Measurements from ENCODE around the gene GTF3C2.

GTF3C2 gene

GRCh38 chr2:27370816-27371620 is 14.5 kb upstream of the GTF3C2 start:
- peak overlapping the region; percentile 97 for H3K27ac ChIP-seq (replicated peaks)
- DNase-seq (ENCODE audit: low read depth in 1 of 2, low spot score in 1 of 2), result peak; percentile 70 to 89

GRCh38 chr2:27370026-27370815 is 13.7 kb upstream of the GTF3C2 start, which contains the start of the genes EIF2B4 and SNX17:
TSS of gene EIF2B4 (minus strand) at chr2:27370338. CDS start at chr2:27370314, 24 bp downstream.
TSS of gene SNX17 (plus strand) at chr2:27370616. CDS start at chr2:27370744, 128 bp downstream.
- H3K4me3 ChIP-seq (replicated peaks; ENCODE audit: insufficient read depth, low read length), result peak within 1 kb of the TSS; percentile 83
- peak; percentile 73 for TF ChIP-seq REST (IDR thresholded peaks at IDR 0.05; ENCODE audit: insufficient replicate concordance, low read depth)
- peak; percentile 90 for TF ChIP-seq POLR2AphosphoS5 (IDR thresholded peaks at IDR 0.05; ENCODE audit: low read depth)
- no peak for TF ChIP-seq SPI1 (IDR thresholded peaks at IDR 0.05; ENCODE audit: borderline replicate concordance, low read depth)
- TF ChIP-seq CTCF (IDR thresholded peaks at IDR 0.05; ENCODE audit: insufficient read depth, low read length), result peak; percentile 82
- peak; percentile 45 for TF ChIP-seq GABPA (IDR thresholded peaks at IDR 0.05; ENCODE audit: low read depth)
- peak; percentile 98 to 100 for DNase-seq (ENCODE audit: low read depth in 1 of 2, low spot score in 1 of 2)

More at GRCh38 chr2:27370816-27371620, 14.5 kb upstream of the GTF3C2 start:
- TF ChIP-seq POLR2AphosphoS5 (IDR thresholded peaks at IDR 0.05; ENCODE audit: low read depth) (peak; percentile 87), GABPA (IDR thresholded peaks at IDR 0.05; ENCODE audit: low read depth) (peak; percentile 51), REST (IDR thresholded peaks at IDR 0.05; ENCODE audit: insufficient replicate concordance, low read depth) (no peak), CTCF (IDR thresholded peaks at IDR 0.05; ENCODE audit: insufficient read depth, low read length) (no peak), SPI1 (IDR thresholded peaks at IDR 0.05; ENCODE audit: borderline replicate concordance, low read depth) (peak; percentile 72; the same call in 1 of the 2 replicates)
- Histone ChIP-seq H3K27me3 (ENCODE audit: insufficient read depth, poor library complexity, severe bottlenecking) (no peaks in the 10 kb centered on the region), H3K4me3 (replicated peaks; ENCODE audit: insufficient read depth, low read length) (peak overlapping the region; percentile 83)

GRCh38 chr2:27369471-27370025 is 13.0 kb upstream of the GTF3C2 start:
- TF ChIP-seq REST (IDR thresholded peaks at IDR 0.05; ENCODE audit: insufficient replicate concordance, low read depth) (no peak), SPI1 (IDR thresholded peaks at IDR 0.05; ENCODE audit: borderline replicate concordance, low read depth) (no peak), POLR2AphosphoS5 (IDR thresholded peaks at IDR 0.05; ENCODE audit: low read depth) (0 out of 2 replicates have a peak, but pooled peaks have one; percentile 4), GABPA (IDR thresholded peaks at IDR 0.05; ENCODE audit: low read depth) (no peak)
- DNase-seq (ENCODE audit: low read depth in 1 of 2, low spot score in 1 of 2), result peak in 1 of 2 experiments; percentile 54
- peak overlapping the region; percentile 83 for H3K4me3 ChIP-seq (replicated peaks; ENCODE audit: insufficient read depth, low read length)

More at GRCh38 chr2:27370026-27370815, 13.7 kb upstream of the GTF3C2 start, which contains the start of the genes EIF2B4 and SNX17:
- Histone ChIP-seq H3K27me3 (ENCODE audit: insufficient read depth, poor library complexity, severe bottlenecking) (no peaks in the 10 kb centered on the region), H3K27ac (replicated peaks) (peak within 1 kb of the TSS; percentile 97)

More at GRCh38 chr2:27369471-27370025, 13.0 kb upstream of the GTF3C2 start:
- Histone ChIP-seq H3K27me3 (ENCODE audit: insufficient read depth, poor library complexity, severe bottlenecking) (no peaks in the 10 kb centered on the region), H3K27ac (replicated peaks) (peak overlapping the region; percentile 97)
